Panc1 (cell line): ENCODE results near the gene DDX27. TPM values are rescaled to one million over a fixed set of nuclear protein-coding genes. Genes with fewer than 3 reads are reported as not detected.
A peak's percentile ranks its signal among the peaks of the same experiment; 100 is the strongest.

ENCODE experiments used
- ATAC-seq: fragments of 200-7000 bp; cut with Tn5 transposase; 2 replicates; pipeline ENCODE4 v1.9.1; 2020; ENCODE audit warnings: mild to moderate bottlenecking, moderate library complexity
- BruUV-seq: library from RNA; stranded (reverse); fragments of 400-500 nt; replicated peaks from 2 replicates; lab custom pipeline; 2021; lab: Mats Ljungman, UMichigan
- CTCF ChIA-PET: fragments of 300-600 bp; sonication (Branson Sonifier 250); formaldehyde crosslinking; loops from one replicate; lab custom pipeline; 2022; ENCODE audit warnings: antibody characterized with exemption; lab: Charles Lee
- POLR2A ChIA-PET: fragments of 300-600 bp; sonication (Branson Sonifier 250); formaldehyde crosslinking; loops from one replicate; lab custom pipeline; 2022; ENCODE audit warnings: antibody characterized with exemption; lab: Charles Lee
- DNase-seq: peaks from one replicate; pipeline ENCODE4 v3.0.0-alpha.2; 2010; ENCODE audit warnings: low read depth, low spot score
- H3K27ac ChIP-seq: 2 replicates; pipeline ENCODE4 v1.5.1; 2011; ENCODE audit warnings: mild to moderate bottlenecking, low read length, inconsistent platforms
- H3K27me3 ChIP-seq: fragments of 200-500 bp; sonication (Bioruptor generic); 2 replicates; pipeline ENCODE4 v1.6.0; 2014; ENCODE audit warnings: low read length, inconsistent platforms; ENCODE audit not compliant: control insufficient read depth, insufficient read depth
- H3K36me3 ChIP-seq: fragments of 200-500 bp; sonication (Bioruptor generic); 2 replicates; pipeline ENCODE4 v1.5.1; 2014; ENCODE audit warnings: inconsistent platforms, mild to moderate bottlenecking, low read length, moderate library complexity; ENCODE audit not compliant: control insufficient read depth, insufficient read depth
- H3K4me1 ChIP-seq: 2 replicates; pipeline ENCODE4 v1.5.1; 2011; ENCODE audit warnings: inconsistent platforms, mild to moderate bottlenecking, low read length, moderate library complexity; ENCODE audit not compliant: control insufficient read depth, insufficient read depth
- H3K4me3 ChIP-seq, 2 experiments: 2 replicates each; pipeline ENCODE4 v1.5.1; 2011 to 2012; ENCODE audit warnings: low read depth in 2 of 2, low read length in 2 of 2, mild to moderate bottlenecking in 2 of 2, inconsistent platforms in 1 of 2, moderate library complexity in 1 of 2
- H3K9me3 ChIP-seq: fragments of 200-500 bp; sonication (Bioruptor generic); 2 replicates; pipeline ENCODE4 v1.5.1; 2014; ENCODE audit warnings: low read depth, mild to moderate bottlenecking, inconsistent platforms, low read length, moderate library complexity; ENCODE audit not compliant: control insufficient read depth, insufficient read depth
- POLR2AphosphoS5 ChIP-seq: IDR thresholded peaks from 2 replicates; pipeline ENCODE4 v1.6.1; 2012; ENCODE audit warnings: mild to moderate bottlenecking, low read depth, low read length, moderate library complexity
- REST ChIP-seq, 2 experiments: IDR thresholded peaks; 2 replicates each; pipeline ENCODE4 v1.6.1; 2011 to 2012; ENCODE audit warnings: low read depth in 2 of 2, control low read depth in 1 of 2, low read length in 1 of 2, mild to moderate bottlenecking in 1 of 2, moderate library complexity in 1 of 2; ENCODE audit not compliant: insufficient read depth in 1 of 2
- SIN3A ChIP-seq: IDR thresholded peaks from 2 replicates; pipeline ENCODE4 v1.6.1; 2012; ENCODE audit warnings: low read depth, mild to moderate bottlenecking, low read length, moderate library complexity, borderline replicate concordance; ENCODE audit not compliant: insufficient read depth
- TCF7L2 ChIP-seq: IDR thresholded peaks from 2 replicates; pipeline ENCODE4 v1.6.1; 2011; ENCODE audit warnings: mild to moderate bottlenecking, low read depth, low read length, inconsistent platforms
- in situ Hi-C: cut with HindIII; loops from 2 replicates; pipeline ENCODE4 v1.10.0; 2016; ENCODE audit warnings: low sequenced_read_pairs, low pct_unique_long_range_greater_than_20kb
- intact Hi-C: fragments of 100-400 bp; cut with micrococcal nuclease; formaldehyde crosslinking; loops from one replicate; pipeline ENCODE4 v1.10.0; 2022; ENCODE audit not compliant: unreplicated experiment
- total RNA-seq: library from RNA; stranded (reverse); gene quantifications from one replicate; pipeline ENCODE4 v1.2.1, GENCODE V29; 2021; ENCODE audit not compliant: unreplicated experiment
- TF ChIP-seq, protein P1 (sequence below): fragments of 450-650 bp; IDR thresholded peaks from 2 replicates; pipeline ENCODE4 v1.5.1; 2017; ENCODE audit warnings: mild to moderate bottlenecking

The DDX27 gene
- total RNA-seq, 1 experiment from 2014 or later: 63.4 TPM

DNA sequence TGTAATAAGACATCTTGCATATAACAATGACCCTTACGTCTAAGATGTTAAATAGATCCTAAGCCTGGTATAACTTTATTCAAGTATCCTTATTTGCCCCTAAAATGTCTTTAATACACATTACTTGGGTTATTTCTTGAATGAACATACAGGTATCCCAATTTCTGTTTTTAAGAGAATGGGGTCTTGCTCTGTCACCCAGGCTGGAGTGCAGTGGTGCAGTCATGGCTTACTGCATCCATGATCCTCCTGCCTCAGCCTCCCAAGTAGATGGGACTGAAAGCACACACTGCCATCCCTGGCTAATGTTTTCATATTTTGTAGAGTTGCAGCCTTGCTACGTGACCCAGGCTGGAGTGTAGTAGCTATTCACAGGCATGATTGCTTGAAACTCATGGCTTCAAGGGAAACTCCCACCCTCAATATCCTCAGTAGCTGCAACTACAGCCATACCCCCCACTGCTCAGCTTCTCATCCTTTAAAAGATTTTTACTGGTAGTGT, 69.1 kb downstream of the DDX27 start:
- in situ Hi-C loops (no loop called here), intact Hi-C loops (no loop called here)
- Histone ChIP-seq H3K27ac (no peak overlapping the region; the same call in none of the 2 replicates), H3K4me3 (no peak overlapping the region), H3K9me3 (no peaks in the 10 kb centered on the region), H3K36me3 (peaks cover 56% of the 10 kb centered on the region), H3K27me3 (no peaks in the 10 kb centered on the region), H3K4me1 (peaks cover 49% of the 10 kb centered on the region)
- POLR2A ChIA-PET: no interaction called here
- TF ChIP-seq, protein P1, sequence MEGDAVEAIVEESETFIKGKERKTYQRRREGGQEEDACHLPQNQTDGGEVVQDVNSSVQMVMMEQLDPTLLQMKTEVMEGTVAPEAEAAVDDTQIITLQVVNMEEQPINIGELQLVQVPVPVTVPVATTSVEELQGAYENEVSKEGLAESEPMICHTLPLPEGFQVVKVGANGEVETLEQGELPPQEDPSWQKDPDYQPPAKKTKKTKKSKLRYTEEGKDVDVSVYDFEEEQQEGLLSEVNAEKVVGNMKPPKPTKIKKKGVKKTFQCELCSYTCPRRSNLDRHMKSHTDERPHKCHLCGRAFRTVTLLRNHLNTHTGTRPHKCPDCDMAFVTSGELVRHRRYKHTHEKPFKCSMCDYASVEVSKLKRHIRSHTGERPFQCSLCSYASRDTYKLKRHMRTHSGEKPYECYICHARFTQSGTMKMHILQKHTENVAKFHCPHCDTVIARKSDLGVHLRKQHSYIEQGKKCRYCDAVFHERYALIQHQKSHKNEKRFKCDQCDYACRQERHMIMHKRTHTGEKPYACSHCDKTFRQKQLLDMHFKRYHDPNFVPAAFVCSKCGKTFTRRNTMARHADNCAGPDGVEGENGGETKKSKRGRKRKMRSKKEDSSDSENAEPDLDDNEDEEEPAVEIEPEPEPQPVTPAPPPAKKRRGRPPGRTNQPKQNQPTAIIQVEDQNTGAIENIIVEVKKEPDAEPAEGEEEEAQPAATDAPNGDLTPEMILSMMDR: no peak
- TF ChIP-seq POLR2AphosphoS5 (peak; percentile 23; the same call in 1 of the 2 replicates), REST (IDR thresholded peaks at IDR 0.05; ENCODE audit: insufficient read depth in 1 of 2, low read depth in 2 of 2, low read length in 1 of 2) (no peak), SIN3A (no peak), TCF7L2 (no peak)
- DNase-seq: no peak
- CTCF ChIA-PET: interaction anchor here (0.5 kb wide), 1 partner anchor 46 kb away, joined by 3 read pairs; no protein-coding TSS in a partner anchor
- no peak for ATAC-seq
- BruUV-seq: no TSS peak

- intact Hi-C loops: no loop called here
- DNase-seq: no peak
- Histone ChIP-seq H3K9me3 (no peaks in the 10 kb centered on the region), H3K4me3 (no peak overlapping the region), H3K27ac (no peak overlapping the region; the same call in 1 of the 2 replicates), H3K27me3 (no peaks in the 10 kb centered on the region), H3K4me1 (peaks cover 45% of the 10 kb centered on the region), H3K36me3 (peaks cover 52% of the 10 kb centered on the region)
- no TSS peak for BruUV-seq
- peak; percentile 83 for TF ChIP-seq POLR2AphosphoS5
- TF ChIP-seq SIN3A: no peak
- TF ChIP-seq, protein P1: no peak
- TF ChIP-seq REST (IDR thresholded peaks at IDR 0.05; ENCODE audit: insufficient read depth in 1 of 2, low read depth in 2 of 2, low read length in 1 of 2): no peak
- no peak for TF ChIP-seq TCF7L2
- in situ Hi-C loops: no loop called here
- POLR2A ChIA-PET: interaction anchor here (0.8 kb wide), 1 partner anchor 31 kb away, joined by 4 read pairs; no protein-coding TSS in a partner anchor
- CTCF ChIA-PET: interaction anchor here (0.6 kb wide), 1 partner anchor 267 kb away, joined by 3 read pairs; no protein-coding TSS in a partner anchor
- ATAC-seq: no peak
These were observed 69.8 kb downstream of the DDX27 start for GRCh38 chr20:49288784-49289696.
